GM21360 (cell line): Measurements from ENCODE around the gene OR4E1.
"Not testable (repeated sequence)": the region's sequence is repeated elsewhere in the genome, so short reads cannot be mapped to it uniquely, and the experiment has no call there.

Experiments
- ATAC-seq: cut with Tn5 transposase; IDR thresholded peaks from one replicate; pipeline ENCODE4 v1.9.1; 2021; ENCODE audit warnings: mild to moderate bottlenecking, moderate library complexity; ENCODE audit not compliant: unreplicated experiment

The OR4E1 gene

GRCh38 chr14:21673718-21674117 lies at the start of gene OR4E1:
OR4E1 (minus strand) TSS chr14:21673818; CDS start chr14:21670935, 2,883 bp downstream.
- ATAC-seq = no peak

- no peak for ATAC-seq
These were observed 47.9 kb upstream of the OR4E1 start for GRCh38 chr14:21721504-21721903.

- no peak for ATAC-seq
These were observed 46.2 kb upstream of the OR4E1 start for GRCh38 chr14:21719841-21720240.

GRCh38 chr14:21714318-21714929 lies 40.8 kb upstream of the OR4E1 start:
- ATAC-seq = no peak

GRCh38 chr14:21712036-21712435 lies 38.4 kb upstream of the OR4E1 start:
- no peak for ATAC-seq

- no peak for ATAC-seq
These were observed 37.8 kb upstream of the OR4E1 start for GRCh38 chr14:21711360-21711961.

GRCh38 chr14:21704338-21704737 lies 30.7 kb upstream of the OR4E1 start:
- ATAC-seq = no peak

- no peak for ATAC-seq
These were observed 30.0 kb upstream of the OR4E1 start for GRCh38 chr14:21703357-21704326.

GRCh38 chr14:21702316-21702715 lies 28.7 kb upstream of the OR4E1 start:
- no peak for ATAC-seq

- no peak for ATAC-seq
These were observed 25.9 kb upstream of the OR4E1 start for GRCh38 chr14:21699551-21699950.

GRCh38 chr14:21698538-21698937 lies 24.9 kb upstream of the OR4E1 start:
- not testable (repeated sequence) for ATAC-seq

- ATAC-seq = not testable (repeated sequence)
These were observed 24.0 kb upstream of the OR4E1 start for GRCh38 chr14:21697662-21698061.

- ATAC-seq = no peak
These were observed 20.8 kb upstream of the OR4E1 start for GRCh38 chr14:21694425-21694824.

- no peak for ATAC-seq
These were observed 12.8 kb upstream of the OR4E1 start for GRCh38 chr14:21686468-21686867.

- no peak for ATAC-seq
These were observed 6.5 kb upstream of the OR4E1 start for GRCh38 chr14:21680072-21680471.

GRCh38 chr14:21675566-21675965 lies 1.9 kb upstream of the OR4E1 start:
- no peak for ATAC-seq

GRCh38 chr14:21672116-21672515 lies 1.5 kb downstream of the OR4E1 start:
- no peak for ATAC-seq

- no peak for ATAC-seq
These were observed 2.2 kb downstream of the OR4E1 start for GRCh38 chr14:21671371-21671770.

GRCh38 chr14:21669284-21669683 lies 4.3 kb downstream of the OR4E1 start:
- no peak for ATAC-seq

- no peak for ATAC-seq
These were observed 5.2 kb downstream of the OR4E1 start for GRCh38 chr14:21668377-21668776.

- no peak for ATAC-seq
These were observed 16.6 kb downstream of the OR4E1 start for GRCh38 chr14:21656980-21657379.

- no peak for ATAC-seq
These were observed 19.4 kb downstream of the OR4E1 start for GRCh38 chr14:21654215-21654614.
